ENCODE measurements around the gene UCN2. TPM values are rescaled to one million over a fixed set of nuclear protein-coding genes. Genes with fewer than 3 reads are reported as not detected.

UCN2 gene
- total and polyA plus RNA-seq, 2 of the 8 experiments (the other 6 are each of a cell fraction or from before 2014, with no cell fraction given), result 0.14 TPM; not detected in 1

DNA sequence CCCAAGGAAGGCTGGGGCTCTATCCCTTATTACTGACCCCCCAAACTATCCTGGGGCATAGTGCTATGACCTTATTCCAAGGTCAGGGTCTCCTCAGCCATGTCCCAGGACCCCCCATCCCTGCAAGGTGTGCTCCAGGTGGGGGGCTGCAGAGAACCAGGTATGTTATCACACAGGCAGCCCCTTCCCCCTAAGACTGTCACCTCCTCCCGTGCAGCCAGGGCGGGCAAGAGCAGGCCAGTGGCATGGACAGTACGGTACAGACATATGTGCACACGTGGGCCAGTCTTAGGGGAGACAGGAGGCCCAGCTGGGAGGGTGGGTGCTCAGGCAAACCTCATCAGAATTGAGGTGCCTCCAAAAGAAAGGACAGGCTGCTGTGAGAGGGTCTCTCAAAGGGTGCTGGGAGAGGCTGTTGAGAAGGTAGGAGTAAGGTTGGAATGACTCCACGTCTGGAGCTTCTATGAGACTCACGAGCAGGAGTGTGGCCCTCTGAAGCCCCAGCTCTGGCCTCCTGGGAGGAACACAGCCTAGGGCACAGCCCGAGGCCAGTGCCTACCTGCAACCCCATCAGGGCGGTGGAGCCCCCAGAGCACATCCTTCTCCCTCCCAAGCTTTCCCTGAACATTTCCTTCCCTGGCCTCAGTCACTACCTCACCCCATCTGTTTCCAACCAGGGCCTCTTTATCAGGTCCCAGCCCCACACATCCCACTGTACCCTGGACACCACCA is 33.3 kb upstream of the UCN2 start:
- Histone ChIP-seq H2BK15ac (ENCODE audit: low read length) (no peak overlapping the region), H2BK12ac (ENCODE audit: low read depth, low read length) (no peak overlapping the region), H3K23ac (ENCODE audit: insufficient read length) (no peak overlapping the region), H3K4me1 (replicated peaks in 1 of 4; ENCODE audit: control insufficient read depth in 3 of 4, insufficient read depth in 4 of 4, low read length in 3 of 4) (peaks cover 3 to 18% (median 15%) of the 10 kb centered on the region in 4 experiments; a peak in 6 of 7 replicates), H3K4ac (replicated peaks; ENCODE audit: insufficient read length, low read depth, low read length) (no peak overlapping the region), H4K5ac (ENCODE audit: insufficient read length, low read depth, low read length) (no peak overlapping the region), H3K4me3 (ENCODE audit: extremely low read depth in 1 of 4, insufficient read depth in 2 of 4, low read depth in 3 of 4, low read length in 4 of 4) (no peak overlapping the region), H4K91ac (replicated peaks; ENCODE audit: insufficient read length, low read length) (no peak overlapping the region), H2AK5ac (ENCODE audit: low read depth, low read length) (no peak overlapping the region; the same call in 1 of the 2 replicates), H3K14ac (ENCODE audit: insufficient read length) (no peak overlapping the region), H3K4me2 (ENCODE audit: insufficient read depth in 1 of 2, low read depth in 2 of 2, low read length in 2 of 2) (no peak overlapping the region), H3K79me2 (ENCODE audit: control insufficient read depth in 1 of 2, insufficient read depth in 2 of 2, low read length in 2 of 2) (no peaks in the 10 kb centered on the region), H3K9ac (replicated peaks in 1 of 4; ENCODE audit: extremely low read depth in 1 of 4, low read depth in 3 of 4, low read length in 3 of 4) (no peak overlapping the region), H2BK5ac (ENCODE audit: low read depth, low read length) (0 out of 2 replicates have a peak overlapping the region, but pooled peaks have one; percentile 75), H4K8ac (ENCODE audit: extremely low read depth, insufficient read depth, low read length) (no peak overlapping the region), H3K27ac (ENCODE audit: low read depth, low read length) (no peak overlapping the region), H3K56ac (replicated peaks; ENCODE audit: insufficient read length, low read depth, low read length) (no peak overlapping the region), H2BK120ac (replicated peaks; ENCODE audit: low read depth, low read length) (no peak overlapping the region), H3K23me2 (ENCODE audit: low read depth, low read length) (peaks cover 1% of the 10 kb centered on the region; the same call in 1 of the 2 replicates), H3K27me3 (replicated peaks in 1 of 4; ENCODE audit: control insufficient read depth in 3 of 4, extremely low read depth in 1 of 4, insufficient read depth in 3 of 4, low read length in 3 of 4) (peaks cover 0 to 6% (median 0%) of the 10 kb centered on the region in 4 experiments; a peak in 4 of 7 replicates), H2BK20ac (ENCODE audit: low read length) (no peak overlapping the region), H3K36me3 (ENCODE audit: control insufficient read depth in 2 of 4, insufficient read depth in 4 of 4, low read length in 3 of 4) (peaks cover 31 to 36% (median 32%) of the 10 kb centered on the region in 4 experiments), H2AFZ (ENCODE audit: low read length) (no peak overlapping the region), H3K79me1 (ENCODE audit: low read depth, low read length) (no peaks in the 10 kb centered on the region), H4K20me1 (replicated peaks in 1 of 2; ENCODE audit: control insufficient read depth in 1 of 2, insufficient read depth in 2 of 2, low read length in 2 of 2) (peaks cover 0 to 31% of the 10 kb centered on the region in 2 experiments), H3K9me3 (ENCODE audit: insufficient read depth in 2 of 2, low read depth in 1 of 2, low read length in 1 of 2) (no peaks in the 10 kb centered on the region), H3K18ac (ENCODE audit: extremely low read depth, low read length) (no peak overlapping the region; the same call in 1 of the 2 replicates)
- ChIA-PET CTCF (ENCODE audit: partially characterized antibody) (interaction anchor here (0.6 to 1.5 kb wide), 6 partner anchors 9 to 67 kb away, joined by 3 to 6 read pairs (median 4); partner anchors contain the start of genes CELSR3, SLC26A6 and UQCRC1), POLR2A (ENCODE audit: partially characterized antibody) (interaction anchor here (0.7 to 5.1 kb wide), 26 partner anchors 8 to 426 kb away, joined by 3 to 23 read pairs (median 5); partner anchors contain the start of genes CELSR3, PLXNB1, SLC26A6 and UCN2)
- WGBS, 2 experiments (ENCODE audit: extremely low coverage in 1 of 2, insufficient coverage in 1 of 2, insufficient read length in 1 of 2, insufficient replicate concordance in 2 of 2, low coverage in 1 of 2, low lambda C conversion rate in 2 of 2, missing lambda C conversion rate in 1 of 2), result 92% methylated on average over 8 of the region's 8 CpGs; no CpG with 5 or more reads in 1 of the 2 experiments
- FAIRE-seq (no peak), DNase-seq (ENCODE audit: low read depth in 1 of 2, low spot score in 2 of 2) (no peak)
- no peak for TF ChIP-seq CHD2 (IDR thresholded peaks at IDR 0.05; ENCODE audit: low read length)
- no peak for TF ChIP-seq FOSL1 (IDR thresholded peaks at IDR 0.05; ENCODE audit: insufficient read depth, low read depth, low read length)
- TF ChIP-seq, protein P1, sequence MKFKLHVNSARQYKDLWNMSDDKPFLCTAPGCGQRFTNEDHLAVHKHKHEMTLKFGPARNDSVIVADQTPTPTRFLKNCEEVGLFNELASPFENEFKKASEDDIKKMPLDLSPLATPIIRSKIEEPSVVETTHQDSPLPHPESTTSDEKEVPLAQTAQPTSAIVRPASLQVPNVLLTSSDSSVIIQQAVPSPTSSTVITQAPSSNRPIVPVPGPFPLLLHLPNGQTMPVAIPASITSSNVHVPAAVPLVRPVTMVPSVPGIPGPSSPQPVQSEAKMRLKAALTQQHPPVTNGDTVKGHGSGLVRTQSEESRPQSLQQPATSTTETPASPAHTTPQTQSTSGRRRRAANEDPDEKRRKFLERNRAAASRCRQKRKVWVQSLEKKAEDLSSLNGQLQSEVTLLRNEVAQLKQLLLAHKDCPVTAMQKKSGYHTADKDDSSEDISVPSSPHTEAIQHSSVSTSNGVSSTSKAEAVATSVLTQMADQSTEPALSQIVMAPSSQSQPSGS (IDR thresholded peaks at IDR 0.05; ENCODE audit: low read length), result 0 out of 2 replicates have a peak, but pooled peaks have one; percentile 21
- no peak for TF ChIP-seq CHD1 (IDR thresholded peaks at IDR 0.05; ENCODE audit: low read depth, low read length)
- peak in 1 of 2 experiments; percentile 56; a peak in 1 of 3 replicates for TF ChIP-seq POLR2A (IDR thresholded peaks at IDR 0.05; ENCODE audit: control extremely low read depth in 1 of 2, low read depth in 2 of 2, low read length in 2 of 2)
- TF ChIP-seq SP2 (IDR thresholded peaks at IDR 0.05; ENCODE audit: low read length), result no peak
- no peak for TF ChIP-seq POLR2AphosphoS5 (IDR thresholded peaks at IDR 0.05; ENCODE audit: low read depth, low read length)
- no peak for TF ChIP-seq BACH1 (IDR thresholded peaks at IDR 0.05; ENCODE audit: low read length)
- no peak for TF ChIP-seq HDAC2 (IDR thresholded peaks at IDR 0.05; ENCODE audit: borderline replicate concordance in 1 of 2, low read depth in 2 of 2, low read length in 2 of 2)
- TF ChIP-seq SIN3A (conservative IDR thresholded peaks at IDR 0.05 in 1 of 2, IDR thresholded peaks at IDR 0.05 in 1 of 2; ENCODE audit: low read depth in 1 of 2, low read length in 2 of 2), result no peak

Data from H1 (cell line).